ENCODE measurements around the gene GPSM1.

GPSM1 gene

GRCh38 chr9:136377341-136378169 is 50.2 kb downstream of the GPSM1 start:
- no peak for DNase-seq (ENCODE audit: low read depth)

- DNase-seq (ENCODE audit: low read depth): no peak
Measured at GRCh38 chr9:136378170-136379002, 51.0 kb downstream of the GPSM1 start.

GRCh38 chr9:136379003-136379287 is 51.6 kb downstream of the GPSM1 start:
- no peak for DNase-seq (ENCODE audit: low read depth)

GRCh38 chr9:136379401-136379800 is 52.1 kb downstream of the GPSM1 start:
- DNase-seq (ENCODE audit: low read depth): no peak

GRCh38 chr9:136379891-136380290 is 52.6 kb downstream of the GPSM1 start:
- no peak for DNase-seq (ENCODE audit: low read depth)

GRCh38 chr9:136380381-136380780 is 53.0 kb downstream of the GPSM1 start:
- no peak for DNase-seq (ENCODE audit: low read depth)

GRCh38 chr9:136381311-136381710 is 54.0 kb downstream of the GPSM1 start:
- no peak for DNase-seq (ENCODE audit: low read depth)

- no peak for DNase-seq (ENCODE audit: low read depth)
Measured at GRCh38 chr9:136381966-136382513, 54.7 kb downstream of the GPSM1 start.

GRCh38 chr9:136383436-136383835 is 56.1 kb downstream of the GPSM1 start:
- DNase-seq (ENCODE audit: low read depth): no peak

GRCh38 chr9:136385015-136385414 is 57.7 kb downstream of the GPSM1 start:
- no peak for DNase-seq (ENCODE audit: low read depth)

- DNase-seq (ENCODE audit: low read depth): no peak
Measured at GRCh38 chr9:136386018-136386417, 58.7 kb downstream of the GPSM1 start.

GRCh38 chr9:136387217-136387616 is 59.9 kb downstream of the GPSM1 start:
- DNase-seq (ENCODE audit: low read depth): no peak

- DNase-seq (ENCODE audit: low read depth): no peak
Measured at GRCh38 chr9:136389396-136389795, 62.1 kb downstream of the GPSM1 start.

GRCh38 chr9:136391737-136392537 is 64.6 kb downstream of the GPSM1 start:
- no peak for DNase-seq (ENCODE audit: low read depth)

- DNase-seq (ENCODE audit: low read depth): no peak
Measured at GRCh38 chr9:136392538-136393449, 65.5 kb downstream of the GPSM1 start.

- no peak for DNase-seq (ENCODE audit: low read depth)
Measured at GRCh38 chr9:136393531-136393930, 66.2 kb downstream of the GPSM1 start.

GRCh38 chr9:136394312-136395019 is 67.1 kb downstream of the GPSM1 start:
- DNase-seq (ENCODE audit: low read depth): no peak

- DNase-seq (ENCODE audit: low read depth): no peak
Measured at GRCh38 chr9:136395020-136395340, 67.6 kb downstream of the GPSM1 start.

GRCh38 chr9:136395345-136396218 is 68.2 kb downstream of the GPSM1 start:
- DNase-seq (ENCODE audit: low read depth): no peak

GRCh38 chr9:136396219-136396515 is 68.8 kb downstream of the GPSM1 start:
- no peak for DNase-seq (ENCODE audit: low read depth)

All from stimulated activated CD8-positive, alpha-beta memory T cell treated with anti-CD3 and anti-CD28 coated beads, Interleukin-12 subunit alpha, Interleukin-12 subunit beta, amount 100 ng/mL, for 1 hour (primary cell).